Stimulated activated CD4-positive, alpha-beta T cell treated with anti-CD3 and anti-CD28 coated beads, Interleukin-1b, Interleukin-23, amount 100 ng/mL, for 48 hours (primary cell): ENCODE results near the gene TMEM37.

Experiments used
- DNase-seq: peaks from one replicate; pipeline ENCODE4 v3.0.0-alpha.2; 2020

Gene TMEM37

DNA sequence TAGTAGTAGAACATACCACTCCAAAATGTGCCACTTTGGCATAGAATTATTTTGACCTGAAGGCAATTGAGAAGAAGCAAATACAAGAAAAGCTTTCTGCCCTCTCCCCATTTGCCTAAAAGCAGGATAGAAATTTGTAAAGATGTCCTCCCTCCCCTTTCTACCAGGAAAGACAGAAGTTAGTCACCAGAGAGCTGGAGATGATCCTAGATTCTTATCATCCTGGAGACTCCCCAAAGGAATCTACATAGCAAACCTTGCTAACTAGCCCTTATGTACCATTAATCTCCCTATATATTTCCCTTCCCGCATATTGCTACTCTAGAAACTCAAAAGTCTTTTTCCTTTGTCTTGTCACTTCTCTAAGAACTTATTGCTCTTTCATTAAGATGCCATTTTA is 12.6 kb upstream of the TMEM37 start:
- DNase-seq = no peak

DNA sequence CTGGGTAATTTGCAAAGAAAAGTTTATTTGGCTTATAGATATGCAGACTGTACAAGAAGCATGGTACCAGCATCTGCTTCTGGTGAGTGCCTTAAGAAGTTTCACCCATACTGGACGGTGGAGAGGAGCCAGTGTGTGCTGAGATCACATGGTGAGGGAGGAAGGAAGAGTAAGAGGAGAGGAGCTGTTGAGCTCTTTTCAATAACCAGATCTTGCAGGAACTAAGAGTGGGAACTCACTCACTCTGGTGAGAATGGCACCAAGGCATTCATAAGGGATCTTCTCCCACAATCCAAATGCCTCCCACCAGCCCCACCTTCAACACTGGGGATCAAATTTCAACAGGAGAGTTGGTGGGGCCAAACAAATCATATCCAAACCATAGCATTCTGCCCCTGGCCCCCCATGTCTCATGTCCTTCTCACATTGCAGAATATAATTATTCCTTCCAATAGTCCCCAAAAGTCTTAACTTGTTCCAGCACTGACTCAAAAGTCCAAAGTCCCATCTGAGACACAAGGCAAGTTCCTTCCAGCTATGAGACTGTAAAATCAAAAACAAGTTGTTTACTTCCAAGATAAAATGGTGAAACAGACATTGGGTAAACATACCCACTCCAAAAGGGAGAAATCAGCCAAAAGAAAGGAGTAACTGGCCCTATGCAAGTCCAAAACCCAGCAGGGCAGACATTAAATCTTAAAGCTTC is 11.7 kb upstream of the TMEM37 start:
- DNase-seq = no peak

DNA sequence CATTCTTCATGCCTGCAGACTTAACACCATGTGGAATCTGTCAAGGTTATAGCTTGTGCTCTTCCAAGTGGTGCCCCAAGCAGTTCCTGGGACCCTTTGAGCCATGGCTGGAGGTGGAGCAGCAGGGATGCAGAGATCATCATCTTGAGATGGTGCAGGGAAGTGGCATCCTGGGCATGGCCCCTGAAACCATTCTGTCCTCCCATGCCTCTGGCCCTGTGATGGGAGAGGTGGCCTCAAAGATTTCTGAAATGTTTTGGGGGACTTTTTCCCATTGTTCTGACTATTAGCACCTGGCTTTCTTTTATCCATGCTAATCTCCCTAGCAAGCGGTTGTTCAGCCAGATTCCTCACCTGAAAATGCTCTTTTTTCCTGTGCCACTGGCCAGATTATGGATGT is 10.3 kb upstream of the TMEM37 start:
- no peak for DNase-seq

DNA sequence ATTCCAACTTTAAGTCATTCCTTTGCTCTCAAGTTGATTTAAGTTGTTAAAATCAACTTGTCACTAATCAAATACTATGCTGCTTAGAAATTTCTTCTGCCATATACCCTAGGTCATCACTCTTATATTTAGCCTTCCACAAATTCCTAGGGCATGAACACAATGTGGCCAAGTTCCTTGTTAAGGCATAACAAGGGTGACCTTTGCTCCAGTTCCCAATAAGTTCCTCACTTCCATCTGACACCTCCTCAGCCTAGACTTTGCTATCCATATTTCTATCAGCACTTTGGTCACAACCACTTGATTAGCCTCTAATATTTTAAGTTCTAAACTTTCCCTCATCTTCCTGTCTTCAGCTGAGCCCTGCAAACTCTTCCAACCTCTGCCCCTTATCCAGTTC is 9.9 kb upstream of the TMEM37 start:
- no peak for DNase-seq

DNA sequence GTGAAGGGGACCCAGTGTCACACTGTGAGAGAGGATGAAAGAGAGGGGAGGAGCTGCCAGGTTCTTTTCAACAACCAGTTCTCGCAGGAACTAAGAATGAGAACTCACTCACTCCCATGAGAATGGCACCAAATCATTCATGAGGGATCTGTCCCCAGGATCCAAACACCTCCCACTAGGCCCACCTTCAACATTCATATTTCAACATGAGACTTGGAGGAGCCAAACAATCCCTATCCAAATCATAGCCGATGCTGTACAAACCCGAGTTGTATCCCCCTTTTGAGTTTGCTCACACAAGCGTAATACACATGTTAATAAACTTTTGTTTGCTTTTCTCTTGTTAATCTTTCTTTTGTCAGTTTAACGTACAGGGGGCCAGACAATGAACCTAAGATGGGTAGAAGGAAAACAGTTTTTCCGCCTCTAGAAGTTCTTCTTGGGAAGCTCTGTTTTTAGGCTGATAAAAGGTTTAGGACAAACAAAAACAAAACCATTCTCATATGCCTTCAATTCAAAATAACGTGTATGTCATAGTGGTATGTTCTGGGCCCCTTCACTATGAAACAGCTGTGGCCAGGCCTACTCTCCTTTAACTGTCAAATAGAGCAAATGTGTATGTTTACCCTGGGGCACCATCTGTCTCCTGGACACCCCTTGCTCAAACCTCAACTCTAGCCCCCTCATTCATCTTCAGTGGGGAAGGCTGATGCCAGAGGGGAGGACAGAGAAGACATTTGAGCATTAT is 9.1 kb upstream of the TMEM37 start:
- no peak for DNase-seq

DNA sequence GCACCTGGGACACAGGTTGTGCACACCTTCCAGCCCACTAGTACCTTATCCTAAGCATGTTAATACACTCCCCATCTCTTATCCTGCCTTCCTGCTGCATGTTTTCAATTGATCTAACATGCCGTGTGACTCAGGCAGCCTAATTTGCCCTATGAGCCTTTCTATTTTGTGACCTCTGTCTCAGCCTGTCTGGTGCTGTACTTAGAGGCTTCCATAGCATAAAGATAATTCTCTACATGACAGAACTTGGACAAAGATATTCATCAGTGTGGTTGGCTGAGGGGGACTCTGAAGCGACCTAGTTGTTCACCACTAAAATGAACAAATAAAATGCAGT is 8.6 kb upstream of the TMEM37 start:
- DNase-seq = no peak

DNA sequence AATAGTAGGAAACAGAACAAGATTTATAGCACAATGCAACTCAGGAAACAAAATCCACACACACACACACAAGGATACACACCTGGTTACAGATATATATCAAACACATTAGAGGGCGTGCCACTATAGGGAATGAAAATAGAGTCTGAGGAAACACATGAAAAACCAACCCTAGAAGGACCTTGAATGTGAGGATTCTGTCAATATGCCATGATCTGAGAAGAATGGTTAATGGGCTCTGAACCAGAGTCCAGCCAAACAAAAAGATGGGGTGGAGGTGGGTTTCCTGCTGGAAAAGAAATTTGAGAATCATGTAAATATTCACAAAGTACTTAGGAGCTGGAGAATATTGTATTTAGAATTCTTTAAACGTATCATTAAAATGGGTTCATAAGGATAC is 7.8 kb upstream of the TMEM37 start:
- no peak for DNase-seq

DNA sequence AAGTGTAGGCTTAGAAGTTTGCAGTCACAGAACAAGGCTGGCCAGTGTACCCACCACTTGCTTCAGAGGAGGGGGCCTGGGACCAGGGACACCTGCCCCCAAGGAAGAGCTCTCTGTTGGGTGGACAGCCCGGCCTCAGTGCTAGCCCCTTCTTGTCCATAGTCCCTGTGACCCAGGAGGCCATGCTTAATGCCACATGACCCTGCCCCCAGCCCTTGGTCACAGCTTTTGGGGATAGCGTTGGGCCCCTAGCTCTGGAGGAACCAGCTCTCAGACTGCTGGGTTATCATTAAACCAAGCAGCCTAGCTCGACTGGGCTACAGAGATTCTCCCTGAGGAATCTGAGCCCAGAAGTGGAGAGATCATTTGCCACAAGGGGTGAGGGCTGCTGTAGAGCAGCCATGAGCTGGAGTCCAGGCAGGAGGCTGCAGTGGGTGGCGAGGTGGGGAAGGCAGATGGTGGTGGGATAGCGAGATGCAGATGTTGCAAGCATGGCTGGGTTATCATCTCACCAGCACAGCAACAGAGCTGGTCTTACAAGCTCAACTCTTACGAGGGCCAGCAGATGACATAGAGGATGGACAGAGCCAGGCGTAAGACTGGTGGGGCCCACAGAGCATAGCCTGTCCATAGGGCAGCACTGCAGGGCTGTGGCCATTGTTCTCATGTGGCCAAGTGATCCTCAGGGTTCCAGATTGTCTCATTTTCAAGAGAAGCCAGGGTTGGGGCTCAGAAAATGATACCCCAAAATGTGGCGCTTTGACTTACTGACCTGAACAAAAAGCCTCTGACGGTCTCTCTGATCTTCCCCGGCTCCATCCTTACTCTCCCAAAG is 7.2 kb upstream of the TMEM37 start:
- DNase-seq = no peak

DNA sequence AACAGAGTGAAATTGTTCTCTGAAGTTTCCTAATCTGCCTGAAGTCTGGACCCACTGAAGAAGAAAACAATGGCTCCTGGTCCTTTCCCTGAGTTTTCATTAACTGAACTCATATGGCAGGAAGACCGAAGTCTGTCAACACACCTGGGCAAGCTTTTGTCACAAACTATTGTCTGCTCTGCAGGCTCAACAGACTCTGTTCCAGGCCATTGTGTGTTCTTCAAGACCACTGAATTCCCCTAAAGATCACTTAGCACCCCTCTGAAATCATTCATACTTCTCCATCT is 6.6 kb upstream of the TMEM37 start:
- DNase-seq = no peak

DNA sequence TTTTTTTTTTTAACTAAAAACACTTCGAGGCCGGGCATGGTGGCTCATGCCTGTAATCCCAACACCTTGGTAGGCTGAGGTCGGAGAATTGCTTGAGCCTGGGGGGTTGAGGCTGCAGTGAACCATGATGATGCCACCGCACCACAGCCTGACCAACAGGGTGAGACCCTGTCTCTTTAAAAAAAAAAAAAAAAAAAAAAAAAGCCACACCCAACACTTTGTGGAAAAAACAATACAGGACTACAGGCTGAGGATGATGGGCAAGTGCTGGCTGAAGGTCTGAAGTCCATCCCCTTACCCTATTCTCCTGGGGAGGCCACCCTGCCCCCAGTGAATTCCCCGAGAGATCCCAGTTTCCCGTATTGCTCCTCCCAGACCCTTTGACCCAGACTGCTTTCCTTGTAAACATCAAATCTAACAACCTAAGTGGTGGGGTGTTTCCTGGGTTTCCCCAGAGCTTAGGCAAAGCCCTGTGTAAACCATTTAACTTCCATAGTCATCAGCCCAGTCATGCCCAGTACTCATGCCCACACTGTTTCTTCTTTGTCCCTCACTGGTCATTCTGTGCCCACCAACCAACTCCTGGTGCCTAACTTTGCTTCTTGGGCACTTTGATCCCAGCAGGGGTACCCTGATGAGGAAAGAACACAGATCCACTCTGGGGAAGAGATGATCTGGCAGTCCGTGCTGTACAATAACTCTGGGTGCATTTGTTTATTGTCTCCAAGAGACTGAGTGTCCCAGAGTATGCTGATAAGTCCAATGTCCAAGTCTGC is 5.8 kb upstream of the TMEM37 start:
- no peak for DNase-seq

DNA sequence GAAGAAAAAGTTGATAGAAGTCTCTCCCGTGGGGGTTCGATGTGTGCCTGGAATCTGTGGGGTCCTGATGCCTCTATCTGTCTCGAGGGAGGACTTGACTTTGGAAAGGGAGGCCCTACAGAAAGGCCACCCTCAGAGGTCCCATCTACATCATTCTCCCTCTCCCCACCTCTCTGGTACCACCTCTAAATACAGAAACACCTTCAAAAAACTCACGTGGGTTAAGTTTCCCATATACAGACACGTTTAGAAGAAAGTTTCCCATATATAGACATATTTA is 5.3 kb upstream of the TMEM37 start:
- DNase-seq = no peak

DNA sequence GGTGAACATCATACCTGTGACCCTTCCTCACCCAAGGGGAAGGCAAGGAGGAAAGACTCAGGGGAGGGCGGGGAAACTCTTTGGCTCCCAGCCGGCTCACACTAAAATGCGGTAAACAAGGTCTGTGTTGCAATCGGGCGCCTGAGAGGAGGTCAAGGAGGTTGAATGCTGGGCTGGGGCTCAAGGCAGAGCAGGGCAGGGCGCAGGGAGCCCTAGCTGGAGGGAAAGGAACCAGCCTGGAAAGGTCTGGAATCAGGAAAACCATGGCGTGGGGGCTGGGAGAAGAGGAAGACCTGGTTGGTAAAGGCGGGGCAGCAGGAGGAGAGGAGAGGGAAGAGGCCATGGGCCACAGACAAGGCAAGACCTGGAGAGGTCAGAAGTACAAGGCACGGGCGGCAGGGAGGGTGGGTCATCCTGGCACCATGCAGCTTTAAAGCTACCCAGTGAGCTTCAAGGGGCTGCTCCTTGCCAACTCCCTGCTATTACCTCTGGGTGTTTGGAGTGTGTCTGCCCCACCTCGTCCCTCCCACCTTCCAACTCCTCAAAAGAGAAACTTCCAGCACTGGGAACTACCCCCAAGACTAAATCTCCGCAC is 4.8 kb upstream of the TMEM37 start:
- no peak for DNase-seq

DNA sequence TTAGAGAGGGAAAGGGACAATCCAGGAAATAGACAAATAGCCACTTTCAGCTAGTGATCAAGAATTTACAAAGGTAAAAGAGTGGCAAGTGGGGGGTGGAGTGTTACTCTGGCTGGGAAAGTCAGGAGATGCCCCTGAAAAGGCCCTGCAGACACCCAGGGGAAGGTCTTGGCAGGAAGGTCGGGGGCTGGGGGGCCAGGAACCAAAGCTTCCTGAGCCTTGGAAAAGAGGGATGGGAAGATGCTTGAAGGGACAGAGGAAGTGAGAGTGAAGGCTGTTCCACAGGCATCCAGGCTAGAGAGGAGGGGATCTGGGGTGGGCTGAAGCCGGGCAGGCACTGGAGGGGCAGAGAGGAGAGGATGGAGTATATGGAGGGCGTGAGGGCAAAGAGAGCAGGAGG is 3.9 kb upstream of the TMEM37 start:
- DNase-seq = no peak

DNA sequence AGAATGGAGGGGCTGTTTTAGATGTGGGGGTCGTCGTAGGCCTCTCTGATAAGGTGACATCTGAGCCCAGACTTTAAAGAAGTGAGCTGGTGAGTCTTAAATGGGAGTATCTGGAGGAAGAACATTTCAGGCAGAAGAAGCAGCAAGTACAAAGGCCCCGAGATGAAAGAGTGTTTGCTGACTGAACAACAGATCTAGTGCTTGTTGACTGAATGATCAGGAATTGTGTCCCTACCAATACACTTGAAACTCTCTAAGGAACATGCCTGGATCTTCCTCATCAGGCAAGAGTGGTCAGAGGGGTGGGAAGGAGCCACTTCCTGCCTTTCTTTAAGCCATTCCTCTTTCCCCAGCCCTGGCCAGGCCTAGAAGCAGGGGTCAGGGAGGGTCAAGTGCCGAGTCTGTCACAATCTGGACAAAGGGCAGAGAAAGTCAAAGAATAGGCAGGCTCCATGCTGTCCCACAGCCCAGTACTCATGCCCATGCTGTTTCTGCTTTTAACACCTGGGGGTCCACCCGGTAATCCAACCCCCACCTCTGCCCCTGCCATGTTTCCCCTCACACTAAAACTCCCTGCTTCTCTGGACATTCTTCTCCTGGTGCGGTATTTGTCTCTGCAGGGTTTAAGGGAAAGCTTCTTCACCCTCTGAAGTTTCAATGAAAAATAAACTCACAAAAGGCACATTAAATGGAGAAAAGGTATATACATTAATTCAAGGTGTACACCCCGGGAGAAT is 3.0 kb upstream of the TMEM37 start:
- no peak for DNase-seq

DNA sequence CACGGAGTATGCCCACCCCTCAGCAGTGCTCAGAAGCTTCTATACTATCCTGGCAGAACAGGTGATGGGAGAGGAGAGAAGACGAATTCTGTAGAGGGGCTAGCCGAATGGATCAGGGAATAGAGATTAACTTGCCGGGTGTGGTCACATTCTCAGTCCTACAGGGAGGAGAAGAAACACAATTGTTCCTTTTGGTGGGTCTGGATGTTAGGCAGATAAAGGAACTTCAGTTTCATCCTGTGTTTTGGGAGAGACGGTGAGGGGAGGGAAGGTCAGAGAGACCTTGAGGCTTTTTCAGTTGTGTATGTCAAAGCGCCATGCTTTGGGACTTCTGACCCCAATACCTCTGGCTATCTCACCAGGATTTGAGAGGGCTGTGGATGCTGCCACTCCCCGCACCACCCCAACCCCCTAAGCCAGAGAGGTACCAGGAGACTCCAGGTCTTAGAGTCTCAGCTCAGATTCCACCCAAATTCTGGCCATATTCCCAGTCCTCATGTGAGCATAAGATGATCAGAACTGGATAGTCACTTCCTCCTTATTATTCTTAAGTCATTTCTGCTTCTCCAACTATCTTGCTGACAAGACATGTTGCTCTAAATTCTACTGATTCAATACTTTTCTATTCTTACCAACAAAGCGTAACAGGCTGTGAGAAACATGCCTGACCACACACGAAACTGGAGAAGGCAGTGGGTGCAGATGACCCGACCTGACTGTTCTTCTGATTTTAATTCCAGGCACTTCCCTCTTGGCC is 2.3 kb upstream of the TMEM37 start:
- no peak for DNase-seq

DNA sequence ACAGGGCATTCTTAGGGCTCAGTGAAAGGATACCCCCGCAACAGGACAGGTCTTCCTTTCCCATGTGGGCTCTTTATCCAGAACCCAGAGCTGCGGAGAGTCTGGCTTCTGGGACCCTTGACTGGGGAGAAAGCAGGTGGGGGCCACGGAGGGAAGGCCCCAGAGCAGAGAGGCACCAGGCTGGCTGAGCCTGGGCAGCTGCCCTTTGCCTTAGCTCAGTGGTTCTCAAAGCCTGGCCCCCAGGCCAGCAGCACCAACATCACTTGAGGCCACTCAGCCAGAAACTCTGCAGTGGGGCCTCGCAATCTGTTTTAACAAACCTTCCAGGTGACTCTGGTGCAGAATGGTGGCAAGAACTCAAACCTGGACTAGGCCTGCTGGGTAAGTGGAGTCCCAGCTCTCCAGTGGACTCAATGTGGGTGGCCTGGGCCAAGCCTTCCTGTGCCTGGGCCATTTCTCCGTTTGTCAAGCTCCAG is 1.6 kb upstream of the TMEM37 start:
- no peak for DNase-seq

DNA sequence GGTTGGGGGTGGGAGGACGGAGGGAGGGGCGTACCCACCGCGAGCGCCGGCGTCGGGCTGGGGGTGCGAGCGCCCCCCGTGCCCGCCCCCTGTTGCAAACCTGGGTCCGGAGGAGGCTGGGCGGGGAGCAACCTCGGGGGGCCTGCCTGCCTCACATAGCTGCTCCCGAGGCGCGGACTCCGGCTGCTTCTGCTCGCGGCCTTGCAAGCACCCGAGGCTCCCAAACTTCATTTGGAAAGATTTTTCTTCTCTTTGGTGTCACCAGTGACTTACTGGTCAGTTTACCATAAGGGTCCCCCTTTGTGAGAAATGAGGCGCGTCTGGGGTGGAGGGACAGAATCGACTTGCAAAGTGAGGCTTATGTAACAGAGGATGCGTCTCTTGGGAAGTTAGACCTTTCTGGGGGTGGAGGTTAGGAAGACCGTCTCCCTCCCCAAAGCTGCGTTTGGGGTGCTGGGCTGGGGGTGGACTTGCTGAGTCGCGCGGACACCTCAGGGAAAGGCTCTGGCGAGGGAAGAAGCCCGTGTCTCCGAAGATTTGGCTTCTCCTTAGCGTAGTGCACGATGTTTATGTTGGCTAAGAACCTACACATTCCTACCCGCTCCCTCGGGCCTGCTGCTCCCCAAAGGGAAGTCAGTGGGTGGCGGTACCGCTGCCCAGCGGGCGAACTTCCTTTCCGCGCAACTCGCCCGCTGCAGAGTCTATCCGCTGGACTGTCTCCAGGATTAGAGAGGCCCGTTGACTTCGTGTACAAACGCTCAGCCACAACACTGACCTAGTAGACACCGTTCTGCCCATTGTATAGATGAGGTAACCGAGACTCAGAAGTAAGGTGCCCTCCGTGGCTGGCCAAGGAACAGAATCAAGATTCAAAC is 559 bp downstream of the TMEM37 start:
- DNase-seq = no peak

DNA sequence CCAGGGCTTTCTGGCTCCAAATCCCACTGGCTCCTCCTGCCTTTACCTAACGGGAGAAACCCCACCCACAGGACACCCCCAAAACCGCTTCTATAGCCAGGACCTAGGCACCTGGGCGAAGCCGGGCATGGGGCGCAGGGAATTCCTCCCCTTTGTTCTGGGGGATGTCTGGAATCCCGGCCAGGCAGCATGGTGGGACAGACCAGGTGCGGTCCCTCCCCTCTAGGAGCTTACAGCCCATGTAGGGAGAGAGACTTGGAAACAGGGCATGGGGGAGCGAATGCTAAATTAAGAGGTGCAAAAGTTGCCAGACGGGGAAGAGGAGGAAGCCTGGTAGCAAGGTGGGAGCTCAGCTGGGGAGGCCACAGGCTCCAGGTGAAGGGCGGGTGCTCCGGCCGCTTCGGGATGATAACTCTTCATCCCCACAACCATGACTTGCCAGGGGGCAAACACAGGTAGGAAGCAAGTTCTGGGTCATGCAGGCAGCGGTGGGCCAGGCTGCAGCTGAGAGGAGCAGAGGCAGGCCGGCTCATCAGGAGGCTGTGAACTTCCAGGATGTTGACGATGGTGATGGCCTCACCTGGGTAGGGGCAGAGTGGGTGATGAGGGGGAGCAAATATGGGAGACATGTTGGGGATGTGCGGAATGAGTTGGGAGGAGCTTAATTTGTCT is 1.3 kb downstream of the TMEM37 start:
- no peak for DNase-seq

DNA sequence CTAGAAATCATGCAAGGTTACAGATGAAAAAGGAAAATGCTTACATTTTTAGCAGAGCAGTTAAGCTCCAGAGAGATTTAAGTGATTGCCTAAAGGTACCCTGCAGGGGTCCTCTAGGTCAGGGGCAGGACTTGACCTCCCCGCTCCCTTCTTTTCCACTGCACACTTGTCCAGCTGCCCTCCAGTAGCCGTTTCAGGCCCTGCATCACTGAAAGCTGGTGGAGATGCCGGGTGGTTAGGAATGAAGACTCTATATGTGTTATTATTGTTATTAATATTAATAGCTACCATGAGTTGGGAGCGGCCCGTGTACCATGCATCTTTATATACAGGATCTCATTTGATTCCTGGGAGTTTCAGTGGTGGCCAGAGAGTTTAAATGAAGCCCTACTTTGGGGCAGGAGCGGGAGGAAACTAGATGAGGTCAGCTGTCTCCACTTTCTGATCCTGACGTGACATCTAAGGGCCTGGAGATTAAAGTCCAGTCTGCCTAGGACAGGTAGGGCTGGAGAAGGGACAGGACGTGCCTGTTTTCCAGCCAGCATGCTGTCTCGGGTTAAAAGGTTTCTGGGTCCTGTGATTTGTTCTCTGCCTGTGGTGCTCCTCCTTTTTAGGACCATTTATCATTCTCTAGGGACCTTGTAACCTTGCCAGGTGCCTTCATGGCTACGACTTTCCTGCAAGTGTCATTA is 2.1 kb downstream of the TMEM37 start:
- no peak for DNase-seq
